ENCODE data around the gene ADAT3.
"Not testable (repeated sequence)": the region's sequence is repeated elsewhere in the genome, so short reads cannot be mapped to it uniquely, and the experiment has no call there.

- TF ChIP-seq, protein P1, sequence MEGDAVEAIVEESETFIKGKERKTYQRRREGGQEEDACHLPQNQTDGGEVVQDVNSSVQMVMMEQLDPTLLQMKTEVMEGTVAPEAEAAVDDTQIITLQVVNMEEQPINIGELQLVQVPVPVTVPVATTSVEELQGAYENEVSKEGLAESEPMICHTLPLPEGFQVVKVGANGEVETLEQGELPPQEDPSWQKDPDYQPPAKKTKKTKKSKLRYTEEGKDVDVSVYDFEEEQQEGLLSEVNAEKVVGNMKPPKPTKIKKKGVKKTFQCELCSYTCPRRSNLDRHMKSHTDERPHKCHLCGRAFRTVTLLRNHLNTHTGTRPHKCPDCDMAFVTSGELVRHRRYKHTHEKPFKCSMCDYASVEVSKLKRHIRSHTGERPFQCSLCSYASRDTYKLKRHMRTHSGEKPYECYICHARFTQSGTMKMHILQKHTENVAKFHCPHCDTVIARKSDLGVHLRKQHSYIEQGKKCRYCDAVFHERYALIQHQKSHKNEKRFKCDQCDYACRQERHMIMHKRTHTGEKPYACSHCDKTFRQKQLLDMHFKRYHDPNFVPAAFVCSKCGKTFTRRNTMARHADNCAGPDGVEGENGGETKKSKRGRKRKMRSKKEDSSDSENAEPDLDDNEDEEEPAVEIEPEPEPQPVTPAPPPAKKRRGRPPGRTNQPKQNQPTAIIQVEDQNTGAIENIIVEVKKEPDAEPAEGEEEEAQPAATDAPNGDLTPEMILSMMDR (IDR thresholded peaks at IDR 0.05; ENCODE audit: low read depth, low read length, poor library complexity, severe bottlenecking) = not testable (repeated sequence)
- TF ChIP-seq EZH2phosphoT487 (IDR thresholded peaks at IDR 0.05; ENCODE audit: borderline replicate concordance, low read length) = not testable (repeated sequence)
These were observed 18.8 kb upstream of the ADAT3 start for GRCh38 chr19:1886360-1886759.
